ENCODE results near the gene EFNA3.
A peak's percentile ranks its signal among the peaks of the same experiment; 100 is the strongest.
"Not testable (repeated sequence)": the region's sequence is repeated elsewhere in the genome, so short reads cannot be mapped to it uniquely, and the experiment has no call there.

The EFNA3 gene

DNA sequence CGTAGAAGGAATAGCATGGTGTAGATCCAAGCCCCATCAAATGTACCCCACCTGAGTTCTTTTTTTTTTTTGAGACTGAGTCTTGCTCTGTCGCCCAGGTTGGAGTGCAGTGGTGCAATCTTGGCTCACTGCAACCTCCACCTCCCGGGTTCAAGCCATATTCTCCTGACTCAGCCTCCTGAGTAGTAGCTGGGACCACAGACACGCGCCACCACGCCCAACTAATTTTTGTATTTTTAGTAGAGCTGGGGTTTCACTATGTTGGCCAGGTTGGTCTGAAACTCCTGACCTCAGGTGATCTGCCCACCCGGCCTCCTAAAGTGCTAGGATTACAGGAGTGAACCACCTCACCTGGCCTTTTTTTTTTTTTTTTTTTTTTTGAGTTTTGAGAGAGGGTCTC, 39.5 kb downstream of the EFNA3 start:
- DNase-seq, result not testable (repeated sequence)

DNA sequence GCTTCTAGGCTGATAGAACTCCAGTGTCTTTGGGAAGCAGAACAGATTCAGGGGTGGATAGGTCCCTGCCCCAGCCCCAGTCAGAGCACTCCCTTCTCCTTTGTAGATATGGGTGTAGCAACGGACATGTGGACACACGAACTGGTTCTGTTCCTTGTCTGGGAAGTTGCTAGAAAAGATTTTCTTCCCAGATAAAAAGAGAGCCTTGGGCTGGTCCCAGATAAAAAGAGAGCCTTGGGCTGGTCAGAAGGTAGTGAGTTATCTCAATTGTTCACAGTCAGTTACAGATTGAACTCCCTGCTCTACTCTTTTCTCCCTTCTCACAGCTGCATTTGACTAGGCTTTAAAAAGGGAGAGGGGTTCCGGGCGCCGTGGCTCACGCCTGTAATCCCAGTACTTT, 41.6 kb downstream of the EFNA3 start:
- DNase-seq, result no peak

DNA sequence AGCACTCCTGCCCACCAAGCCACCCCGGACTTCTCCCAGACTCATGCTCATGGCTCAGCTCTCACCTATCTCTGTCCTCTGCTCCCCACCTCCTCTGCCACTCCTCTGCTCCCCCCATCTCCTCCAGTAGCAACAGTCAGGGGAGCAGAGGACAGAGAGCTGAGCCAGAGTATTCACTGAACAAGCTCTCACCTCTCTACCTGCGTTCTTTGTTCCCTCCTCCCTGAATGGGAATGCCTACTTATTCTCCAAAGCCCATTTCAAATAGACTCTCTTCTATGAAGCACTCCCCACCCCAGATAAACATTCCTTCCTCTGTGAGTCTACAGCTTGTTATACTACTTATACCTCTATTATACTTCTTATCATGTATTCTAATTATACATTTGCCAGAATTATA, 42.6 kb downstream of the EFNA3 start:
- DNase-seq, result no peak

DNA sequence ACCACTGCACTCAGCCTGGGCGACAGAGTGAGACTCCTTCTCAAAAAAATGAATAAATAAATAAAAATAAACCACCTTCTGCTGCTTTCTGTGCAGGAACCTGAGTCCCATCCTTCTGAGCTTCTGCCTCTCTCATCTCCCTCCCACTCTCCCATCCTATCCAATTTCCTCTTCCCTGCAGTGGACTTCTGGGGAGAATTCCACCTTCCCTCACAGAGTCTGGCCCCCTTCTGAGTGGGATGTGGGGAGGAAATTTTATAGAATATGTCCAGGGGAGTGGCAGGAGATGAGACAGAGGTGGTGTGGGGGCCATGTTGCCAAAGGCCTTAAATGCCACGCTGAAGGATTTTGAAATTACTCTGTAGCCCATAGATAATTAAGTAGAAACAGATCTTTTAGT, 43.7 kb downstream of the EFNA3 start:
- no peak for DNase-seq

DNA sequence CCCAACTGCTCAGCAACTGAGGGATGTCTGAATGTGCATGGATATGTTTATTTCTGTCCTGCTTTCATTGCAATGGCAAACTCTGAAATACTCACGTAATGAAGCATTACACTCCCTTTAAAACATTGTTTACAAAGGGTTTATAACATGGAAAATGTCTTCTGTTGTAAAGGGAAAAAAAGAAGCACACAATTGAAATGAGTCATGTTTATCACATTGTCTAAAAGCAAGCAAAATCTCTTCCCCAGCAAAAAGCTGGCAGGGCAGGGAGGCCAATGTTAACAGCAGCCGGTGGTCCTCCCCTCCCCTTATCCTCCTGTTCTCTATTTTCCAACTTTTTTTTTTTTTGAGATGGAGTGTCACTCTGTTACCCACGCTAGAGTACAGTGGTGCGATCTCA, 45.2 kb downstream of the EFNA3 start:
- no peak for DNase-seq

DNA sequence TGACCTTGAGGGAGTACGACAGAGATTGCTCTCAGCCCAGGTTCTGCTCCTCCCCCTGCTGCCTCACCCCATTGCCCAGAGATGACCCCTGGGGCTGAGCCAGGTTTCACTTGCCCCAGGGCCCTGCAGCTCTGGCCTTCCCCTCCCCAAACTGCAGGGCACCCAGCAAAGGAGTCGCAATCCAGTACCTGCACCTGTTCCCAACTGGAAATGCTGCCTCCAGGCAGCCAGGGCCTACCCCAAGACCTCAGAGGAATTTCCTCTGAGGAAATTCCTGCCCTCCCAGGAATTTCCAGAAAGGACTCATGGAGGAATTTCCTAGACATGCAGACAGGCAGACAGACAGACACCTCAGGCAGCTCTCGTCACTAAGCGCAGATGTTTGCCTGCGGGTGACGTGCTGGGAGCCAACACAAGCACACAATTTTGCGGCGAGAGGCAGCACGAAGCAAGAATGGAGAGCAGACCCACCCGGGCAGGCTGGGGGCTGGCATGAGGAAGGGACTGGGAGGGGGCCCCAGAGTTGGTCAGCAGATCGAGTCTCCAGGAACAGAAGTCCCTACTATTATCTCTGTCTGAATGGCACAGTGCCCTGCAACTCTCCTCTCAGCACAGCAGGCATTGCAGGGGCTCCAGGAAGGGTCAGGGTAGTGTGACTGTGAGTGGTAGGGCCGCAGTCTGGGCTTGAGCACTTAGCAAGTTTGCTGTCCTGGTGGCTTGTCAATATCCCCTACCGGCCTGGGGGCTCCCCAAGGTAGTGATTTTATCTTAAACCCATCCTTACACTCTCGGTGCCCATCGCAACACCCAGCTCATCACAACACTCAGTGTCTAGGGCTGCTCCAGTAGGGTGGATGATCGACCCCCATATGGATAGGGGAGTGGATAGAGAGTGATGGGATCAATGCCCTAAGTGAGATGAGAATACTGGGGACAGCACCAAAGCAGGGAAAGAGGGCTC, 46.1 kb downstream of the EFNA3 start:
- DNase-seq, result no peak

DNA sequence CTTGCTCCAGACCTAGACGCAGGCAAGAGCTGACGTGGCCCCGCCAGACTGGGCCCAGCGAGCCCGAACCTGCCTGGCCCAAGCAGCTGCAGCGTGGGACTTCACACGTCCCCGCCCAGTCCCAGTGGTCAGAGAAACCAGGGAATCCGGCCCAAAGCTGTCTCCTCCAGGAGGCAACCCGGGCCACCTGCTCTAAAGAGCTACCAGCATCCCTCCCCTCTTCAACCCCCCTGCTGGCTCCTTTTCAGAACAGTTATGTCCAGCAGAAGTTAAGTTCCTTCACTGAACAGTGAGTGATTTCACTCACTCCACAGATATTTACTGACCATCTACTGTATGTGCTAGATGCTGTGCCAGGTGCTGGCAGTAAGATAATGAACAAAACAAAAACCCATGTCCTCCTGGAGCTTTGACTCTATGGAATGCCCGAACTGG, 46.9 kb downstream of the EFNA3 start:
- no peak for DNase-seq

DNA sequence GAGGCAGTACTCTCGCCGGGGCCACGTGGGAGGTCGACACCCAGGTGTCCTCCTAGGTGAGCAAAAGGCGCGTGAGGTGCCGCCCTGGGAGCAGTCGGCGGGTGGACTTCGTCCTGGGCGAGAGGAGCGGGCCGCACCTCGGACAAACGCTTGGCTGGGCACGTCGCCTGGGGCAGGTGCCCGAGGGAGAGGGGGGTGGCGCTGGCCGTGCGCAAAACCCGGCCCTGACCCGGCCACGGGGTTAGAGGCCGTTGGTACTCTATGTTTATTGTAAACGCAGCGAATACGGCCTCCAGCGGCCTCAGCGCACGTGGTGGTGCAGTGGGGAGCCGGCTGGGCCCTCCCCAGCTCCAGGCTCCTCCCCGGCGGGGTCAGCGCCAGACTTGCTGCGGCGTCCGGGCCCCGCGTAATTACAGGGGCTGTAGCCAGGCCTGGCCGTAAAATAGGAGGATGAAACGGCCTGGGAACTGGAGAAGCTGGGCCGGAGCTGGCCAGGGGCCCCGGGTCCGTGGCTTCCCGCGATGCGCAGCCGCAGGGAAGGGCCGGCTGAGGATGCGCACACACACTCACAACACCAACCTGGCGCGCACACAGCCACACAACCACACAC, 47.4 kb downstream of the EFNA3 start:
- no peak for DNase-seq

DNA sequence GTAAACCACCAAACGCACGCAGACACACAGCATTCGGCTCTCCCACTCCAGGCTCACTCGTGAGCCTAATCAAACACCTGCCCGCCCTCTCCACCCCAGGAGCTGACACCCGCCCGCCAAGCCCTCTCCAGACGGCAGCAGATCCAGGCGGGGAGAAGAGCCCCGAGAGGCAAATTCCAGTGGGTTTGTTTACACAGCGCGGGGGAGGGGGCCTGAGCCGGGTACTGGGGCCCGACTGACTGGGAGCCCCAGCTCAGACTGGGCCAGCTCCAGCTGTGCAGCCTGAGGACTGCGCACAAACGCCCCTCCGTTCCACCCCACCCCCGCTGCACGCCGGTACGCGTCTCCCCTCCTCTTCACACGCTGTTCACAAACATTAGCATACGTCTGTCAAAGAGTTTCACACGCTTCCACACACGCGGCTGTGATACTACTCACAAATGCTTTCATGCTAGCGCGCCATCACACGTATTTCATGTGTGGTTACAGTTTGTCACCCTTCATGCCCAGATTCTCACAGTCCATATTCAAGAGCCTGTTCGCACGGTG, 48.0 kb downstream of the EFNA3 start:
- DNase-seq, result no peak

DNA sequence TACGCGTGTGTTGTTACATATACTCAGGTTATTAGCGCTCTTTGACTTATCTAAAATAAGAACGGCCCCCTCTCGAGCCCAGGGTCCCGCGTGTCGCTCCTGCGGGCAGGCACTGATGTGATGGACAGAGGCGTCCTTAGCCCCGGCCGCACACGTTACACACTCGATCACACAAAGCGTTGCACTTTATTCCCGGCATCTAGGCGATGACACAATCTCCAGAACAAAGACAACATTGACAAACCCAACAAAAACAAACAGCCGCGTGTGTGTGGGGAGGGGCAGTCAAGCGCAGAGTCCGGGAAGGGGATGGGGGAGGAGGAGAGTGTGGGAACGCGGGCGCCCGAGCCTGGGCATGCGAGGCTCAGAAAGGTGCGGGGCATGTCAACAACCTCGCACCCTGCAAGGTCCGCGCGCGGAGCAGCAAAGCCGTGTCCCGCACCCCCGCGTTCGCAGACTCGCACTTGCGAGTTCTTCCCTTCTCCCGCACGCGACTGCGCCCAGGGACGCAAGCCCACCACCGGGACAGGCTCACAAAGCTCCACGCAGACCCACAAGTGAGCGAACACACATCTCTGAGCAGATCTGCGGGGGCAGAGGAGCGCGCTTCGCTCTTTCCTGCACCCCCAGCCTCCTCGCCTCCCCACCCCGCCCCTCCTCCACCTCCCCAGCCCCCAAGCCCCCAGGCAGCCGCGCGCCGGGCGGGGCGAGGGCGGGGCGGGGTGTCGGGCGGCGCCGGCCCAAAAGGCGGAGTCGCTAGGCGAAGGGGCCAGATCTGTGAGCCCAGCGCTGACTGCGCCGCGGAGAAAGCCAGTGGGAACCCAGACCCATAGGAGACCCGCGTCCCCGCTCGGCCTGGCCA, 48.7 kb downstream of the EFNA3 start, which contains the start of gene EFNA1:
TSS of gene EFNA1 (plus strand) at position 772 of the 862 bp plus-strand sequence. CDS start 102 bp downstream, outside the sequence.
- DNase-seq, result no peak

DNA sequence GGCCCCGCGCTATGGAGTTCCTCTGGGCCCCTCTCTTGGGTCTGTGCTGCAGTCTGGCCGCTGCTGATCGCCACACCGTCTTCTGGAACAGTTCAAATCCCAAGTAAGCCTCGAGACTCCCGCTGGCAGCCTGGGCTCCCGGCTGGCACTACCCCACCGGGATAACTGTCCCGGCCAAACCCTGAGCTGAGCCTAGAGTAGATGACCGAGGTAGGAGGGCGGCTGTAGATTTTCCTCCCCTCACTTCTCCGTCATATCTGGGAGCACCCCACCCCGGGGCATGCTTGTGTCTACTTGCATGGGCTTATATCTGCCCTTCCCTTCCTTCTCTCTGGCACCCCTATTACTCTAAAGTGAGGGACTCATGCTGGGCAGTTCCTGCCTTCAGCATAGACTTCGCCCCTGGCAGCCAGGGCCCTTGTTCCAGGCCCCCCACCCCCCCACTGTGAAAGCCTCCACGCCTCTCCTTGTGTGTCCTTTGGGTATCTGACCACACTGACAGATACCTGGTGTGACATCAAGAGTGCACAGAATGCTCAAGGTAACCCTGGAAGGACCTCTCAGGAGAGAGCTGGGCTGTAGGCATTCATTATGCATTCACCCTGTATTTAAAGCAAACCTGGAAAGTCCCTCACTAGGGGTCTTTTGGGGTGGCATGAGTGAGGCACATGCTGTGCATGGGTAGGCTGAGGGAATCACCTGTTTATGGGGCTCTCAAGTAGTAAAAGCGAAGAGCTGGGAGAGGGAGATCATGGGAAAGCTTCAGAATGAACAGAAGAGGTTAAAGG, 49.5 kb downstream of the EFNA3 start:
- no peak for DNase-seq

DNA sequence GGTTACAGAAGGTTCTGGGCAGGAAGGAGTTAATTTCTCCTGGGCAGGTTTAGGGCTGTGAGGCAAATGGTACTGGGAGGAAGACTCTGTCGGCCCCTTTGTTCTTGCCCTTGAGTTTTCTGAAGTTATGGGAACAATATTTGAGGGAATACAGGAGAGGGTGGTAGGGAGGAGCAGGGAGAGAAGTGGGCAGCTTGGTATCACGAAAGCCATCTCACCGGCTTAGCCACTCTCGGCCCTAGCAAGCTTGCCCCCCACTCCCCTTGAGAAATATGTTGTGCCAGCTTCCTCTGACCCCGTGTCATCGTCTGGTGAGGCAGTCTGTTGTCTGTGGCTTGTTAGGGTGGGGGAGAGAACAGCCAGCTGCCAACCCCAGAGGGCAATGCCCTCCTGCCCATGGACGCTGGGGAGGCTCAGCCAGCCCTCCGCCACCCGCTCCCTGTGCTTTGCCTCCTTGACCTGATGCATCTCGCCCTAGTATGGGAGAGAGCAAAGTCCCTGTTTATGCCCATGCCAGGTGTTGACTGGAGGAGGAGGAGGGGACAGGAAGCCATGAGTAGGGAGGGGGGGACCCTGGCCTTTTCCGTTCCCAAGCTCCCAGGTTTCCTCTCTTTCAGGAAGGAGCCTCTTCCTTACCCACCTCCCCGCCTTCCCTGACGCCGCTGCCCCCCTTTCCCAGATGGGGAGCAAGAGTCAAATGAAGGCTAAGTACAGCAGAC, 50.3 kb downstream of the EFNA3 start:
- no peak for DNase-seq

DNA sequence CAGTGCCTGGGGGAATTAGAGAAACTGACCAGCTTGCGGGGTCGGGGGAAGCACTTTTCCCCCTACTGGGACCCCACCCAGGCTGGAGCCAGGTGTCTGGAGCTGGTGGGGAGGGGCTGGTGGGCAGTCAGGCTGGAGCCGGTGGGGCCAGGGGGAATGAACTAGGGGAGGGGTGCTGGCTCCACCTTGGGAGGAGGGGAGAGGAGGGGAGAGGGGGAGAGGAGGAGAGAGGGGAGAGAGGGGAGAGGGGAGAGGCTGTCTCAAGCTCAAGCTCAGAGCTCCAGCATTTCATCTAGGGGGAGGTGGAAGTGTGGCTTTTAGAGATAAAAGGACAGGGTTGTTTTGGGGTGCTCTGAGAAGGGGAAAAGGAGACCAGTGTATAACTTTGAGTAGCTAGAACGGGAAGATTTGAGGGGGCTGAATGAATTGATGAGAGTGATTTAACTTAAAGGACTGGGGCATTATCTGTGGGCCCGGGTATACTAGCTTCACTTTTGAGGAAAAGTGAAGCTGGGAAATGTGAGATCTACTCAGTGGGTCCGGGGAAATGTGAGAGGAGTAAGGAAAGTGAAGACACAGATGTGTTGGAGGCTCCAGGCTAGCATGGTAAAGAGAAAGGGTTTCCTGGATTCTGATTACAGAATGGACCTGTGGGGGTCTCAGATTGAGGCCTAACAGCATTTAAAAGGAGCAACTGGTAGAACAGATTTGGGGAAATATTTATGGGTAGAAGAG, 51.8 kb downstream of the EFNA3 start:
- no peak for DNase-seq

DNA sequence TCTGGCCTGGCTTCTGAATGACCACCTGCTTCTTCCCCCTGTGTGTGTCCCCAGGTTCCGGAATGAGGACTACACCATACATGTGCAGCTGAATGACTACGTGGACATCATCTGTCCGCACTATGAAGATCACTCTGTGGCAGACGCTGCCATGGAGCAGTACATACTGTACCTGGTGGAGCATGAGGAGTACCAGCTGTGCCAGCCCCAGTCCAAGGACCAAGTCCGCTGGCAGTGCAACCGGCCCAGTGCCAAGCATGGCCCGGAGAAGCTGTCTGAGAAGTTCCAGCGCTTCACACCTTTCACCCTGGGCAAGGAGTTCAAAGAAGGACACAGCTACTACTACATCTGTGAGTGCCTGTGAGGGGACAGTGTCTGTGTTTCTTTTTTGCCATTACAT, 52.6 kb downstream of the EFNA3 start:
- DNase-seq, result no peak

DNA sequence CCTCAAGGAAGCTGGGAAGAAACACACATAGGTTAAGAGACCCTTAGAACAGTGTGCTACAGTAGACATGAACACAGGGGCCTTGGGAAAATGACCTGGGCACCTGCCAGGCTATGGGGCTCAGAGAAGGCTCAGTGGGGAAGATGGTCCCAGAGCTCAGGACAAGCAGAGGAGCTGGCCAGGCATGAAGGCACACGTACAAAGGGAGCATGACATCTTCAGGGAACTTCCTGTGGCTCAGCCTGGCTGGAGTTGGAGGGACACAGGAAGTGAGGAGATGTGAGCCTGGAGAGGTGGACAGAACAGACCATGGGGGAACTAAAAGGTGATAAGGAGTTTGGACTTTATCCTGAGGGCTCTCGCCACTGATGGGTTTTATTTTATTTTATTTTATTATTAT, 53.2 kb downstream of the EFNA3 start:
- no peak for DNase-seq

DNA sequence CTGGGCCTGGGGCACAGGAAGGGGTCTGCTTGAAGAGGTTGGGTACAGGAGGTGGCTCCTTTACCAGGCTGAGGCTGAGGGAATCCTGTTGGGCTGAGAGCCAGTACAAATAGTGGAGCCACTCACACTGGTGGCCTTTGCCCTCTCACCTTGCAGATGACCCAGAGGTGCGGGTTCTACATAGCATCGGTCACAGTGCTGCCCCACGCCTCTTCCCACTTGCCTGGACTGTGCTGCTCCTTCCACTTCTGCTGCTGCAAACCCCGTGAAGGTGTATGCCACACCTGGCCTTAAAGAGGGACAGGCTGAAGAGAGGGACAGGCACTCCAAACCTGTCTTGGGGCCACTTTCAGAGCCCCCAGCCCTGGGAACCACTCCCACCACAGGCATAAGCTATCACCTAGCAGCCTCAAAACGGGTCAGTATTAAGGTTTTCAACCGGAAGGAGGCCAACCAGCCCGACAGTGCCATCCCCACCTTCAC, 55.2 kb downstream of the EFNA3 start:
- no peak for DNase-seq

DNA sequence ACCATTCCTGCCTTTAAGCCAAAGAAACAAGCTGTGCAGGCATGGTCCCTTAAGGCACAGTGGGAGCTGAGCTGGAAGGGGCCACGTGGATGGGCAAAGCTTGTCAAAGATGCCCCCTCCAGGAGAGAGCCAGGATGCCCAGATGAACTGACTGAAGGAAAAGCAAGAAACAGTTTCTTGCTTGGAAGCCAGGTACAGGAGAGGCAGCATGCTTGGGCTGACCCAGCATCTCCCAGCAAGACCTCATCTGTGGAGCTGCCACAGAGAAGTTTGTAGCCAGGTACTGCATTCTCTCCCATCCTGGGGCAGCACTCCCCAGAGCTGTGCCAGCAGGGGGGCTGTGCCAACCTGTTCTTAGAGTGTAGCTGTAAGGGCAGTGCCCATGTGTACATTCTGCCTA, 55.7 kb downstream of the EFNA3 start:
- no peak for DNase-seq

DNA sequence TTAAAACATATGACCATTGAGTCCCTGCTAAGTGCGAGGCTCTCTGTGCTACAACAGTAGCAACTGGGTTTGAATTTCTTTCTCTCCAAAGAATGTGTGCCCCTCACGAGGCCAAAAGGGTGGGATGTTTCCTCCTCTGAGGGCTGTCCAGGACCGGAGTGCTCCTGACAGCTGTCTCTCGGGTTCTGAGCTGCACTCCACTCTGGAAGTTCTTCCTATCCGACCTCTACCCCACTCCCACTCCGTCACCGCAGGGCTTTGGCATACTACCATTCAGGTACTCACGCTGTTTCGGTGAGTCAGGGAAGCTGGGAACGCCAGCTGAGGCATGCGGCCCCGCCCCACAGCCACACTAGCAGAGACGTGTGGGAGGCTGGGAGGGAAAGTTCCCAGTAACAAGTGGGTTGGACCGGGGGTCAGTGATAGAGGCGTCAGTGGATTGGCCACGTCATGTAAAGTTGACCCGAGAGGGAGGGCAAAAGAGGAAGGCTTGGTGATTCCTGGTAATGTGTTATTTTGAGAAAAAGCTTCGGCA, 56.3 kb downstream of the EFNA3 start:
- DNase-seq, result no peak

DNA sequence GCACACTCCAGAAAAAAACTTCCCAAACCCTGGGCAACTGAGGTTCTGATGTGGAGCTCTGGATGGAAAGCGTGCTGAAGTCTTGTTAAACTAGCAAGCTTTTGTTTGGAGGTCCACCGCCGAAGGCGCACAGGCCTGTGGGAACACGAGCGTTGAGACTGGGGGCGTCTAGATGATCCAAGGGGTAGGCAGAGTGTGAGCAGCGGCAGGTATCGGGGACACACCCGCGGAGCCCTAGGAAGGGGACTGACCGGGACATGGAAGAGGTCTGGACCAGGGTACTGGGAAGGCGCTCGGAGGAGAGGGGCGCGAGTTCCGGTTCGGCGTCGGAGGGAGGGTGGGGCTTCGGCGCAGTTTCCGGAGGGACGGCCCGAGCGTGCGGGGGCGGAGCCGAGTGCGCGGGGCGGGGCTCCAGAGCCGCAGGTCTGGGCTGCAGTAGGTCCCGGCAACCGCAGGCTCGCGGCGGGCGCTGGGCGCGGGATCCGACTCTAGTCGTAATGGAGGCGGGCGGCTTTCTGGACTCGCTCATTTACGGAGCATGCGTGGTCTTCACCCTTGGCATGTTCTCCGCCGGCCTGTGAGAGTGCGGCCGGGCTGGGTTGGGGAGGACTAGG, 56.9 kb downstream of the EFNA3 start, which contains the start of gene SLC50A1:
TSS of gene SLC50A1 (plus strand) at position 438 of the 614 bp plus-strand sequence. CDS start at position 498, 60 bp downstream.
- peak; percentile 47 for DNase-seq

DNA sequence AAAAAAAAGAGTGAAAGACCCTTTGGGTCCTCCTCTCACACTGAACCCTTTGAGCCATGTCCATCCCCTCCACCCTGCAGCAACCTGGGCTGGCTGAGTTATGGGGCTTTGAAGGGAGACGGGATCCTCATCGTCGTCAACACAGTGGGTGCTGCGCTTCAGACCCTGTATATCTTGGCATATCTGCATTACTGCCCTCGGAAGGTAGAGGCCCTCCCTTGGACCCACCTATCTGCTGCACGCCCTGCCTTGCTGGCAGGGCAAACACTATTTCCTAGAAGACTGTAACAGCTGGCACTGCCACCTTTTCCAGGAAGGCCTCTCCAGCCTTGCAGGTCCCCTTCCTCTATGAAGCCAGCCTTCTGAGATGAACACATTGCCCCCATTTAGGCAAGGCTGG, 58.1 kb downstream of the EFNA3 start:
- no peak for DNase-seq
